ENCODE results near the gene PHIP.
"Not testable (repeated sequence)": the region's sequence is repeated elsewhere in the genome, so short reads cannot be mapped to it uniquely, and the experiment has no call there.

PHIP gene

GRCh38 chr6:78916411-78916810 is 161.6 kb downstream of the PHIP start:
- H3K4me3 ChIP-seq (ENCODE audit: low read length) = no peak overlapping the region
- no peaks in the 10 kb centered on the region for H3K4me1 ChIP-seq (ENCODE audit: control insufficient read depth, low read depth, low read length)
- peaks cover 10% of the 10 kb centered on the region for H3K27me3 ChIP-seq (ENCODE audit: control insufficient read depth, insufficient read depth, low read length)
- H3K36me3 ChIP-seq (ENCODE audit: control insufficient read depth, low read depth, low read length) = no peaks in the 10 kb centered on the region
- H3K9me3 ChIP-seq (ENCODE audit: control insufficient read depth, low read depth, low read length) = no peaks in the 10 kb centered on the region
- H3K27ac ChIP-seq (ENCODE audit: low read length) = no peak overlapping the region
- H3K9ac ChIP-seq (ENCODE audit: low read length) = no peak overlapping the region

DNA sequence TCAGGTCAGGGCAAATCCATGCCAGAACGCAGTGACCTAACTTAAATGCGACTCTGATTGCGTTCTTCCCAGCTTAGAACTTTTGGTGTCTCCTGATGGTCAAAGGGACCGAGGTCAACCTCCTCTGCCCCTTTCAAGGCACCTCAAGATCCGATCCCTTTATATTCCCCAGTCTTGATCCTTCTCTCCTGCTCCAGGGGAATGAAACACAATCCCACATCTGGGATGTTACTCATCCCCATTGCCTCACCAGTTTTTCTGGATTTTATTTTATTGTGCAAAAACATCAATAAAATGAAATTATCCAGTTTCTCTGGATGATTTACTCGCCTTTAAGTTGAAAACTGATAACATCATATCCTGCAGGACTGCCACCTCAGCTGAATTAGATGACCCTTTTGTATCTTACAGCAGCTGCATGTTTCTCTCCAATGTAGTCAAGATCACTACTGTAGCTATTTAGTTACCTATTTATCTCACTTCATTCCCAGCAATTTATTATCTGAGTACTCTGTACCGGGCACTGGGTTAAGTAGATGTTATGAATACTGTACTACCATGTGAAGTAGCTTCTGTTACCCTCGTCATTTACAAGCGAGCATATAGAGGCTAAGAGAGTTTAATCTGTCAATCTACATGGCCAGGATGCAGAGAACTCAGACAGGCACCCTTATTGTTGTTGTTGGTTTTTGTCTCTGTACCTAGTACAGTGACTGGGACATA is 166.7 kb downstream of the PHIP start:
- H3K27ac ChIP-seq (ENCODE audit: low read length) = no peak overlapping the region
- H3K9me3 ChIP-seq (ENCODE audit: control insufficient read depth, low read depth, low read length) = no peaks in the 10 kb centered on the region
- peak overlapping the region; percentile 56 for H3K4me3 ChIP-seq (ENCODE audit: low read length)
- no peaks in the 10 kb centered on the region for H3K36me3 ChIP-seq (ENCODE audit: control insufficient read depth, low read depth, low read length)
- no peak overlapping the region for H3K9ac ChIP-seq (ENCODE audit: low read length)
- no peaks in the 10 kb centered on the region for H3K4me1 ChIP-seq (ENCODE audit: control insufficient read depth, low read depth, low read length)
- peaks cover 28% of the 10 kb centered on the region for H3K27me3 ChIP-seq (ENCODE audit: control insufficient read depth, insufficient read depth, low read length)

DNA sequence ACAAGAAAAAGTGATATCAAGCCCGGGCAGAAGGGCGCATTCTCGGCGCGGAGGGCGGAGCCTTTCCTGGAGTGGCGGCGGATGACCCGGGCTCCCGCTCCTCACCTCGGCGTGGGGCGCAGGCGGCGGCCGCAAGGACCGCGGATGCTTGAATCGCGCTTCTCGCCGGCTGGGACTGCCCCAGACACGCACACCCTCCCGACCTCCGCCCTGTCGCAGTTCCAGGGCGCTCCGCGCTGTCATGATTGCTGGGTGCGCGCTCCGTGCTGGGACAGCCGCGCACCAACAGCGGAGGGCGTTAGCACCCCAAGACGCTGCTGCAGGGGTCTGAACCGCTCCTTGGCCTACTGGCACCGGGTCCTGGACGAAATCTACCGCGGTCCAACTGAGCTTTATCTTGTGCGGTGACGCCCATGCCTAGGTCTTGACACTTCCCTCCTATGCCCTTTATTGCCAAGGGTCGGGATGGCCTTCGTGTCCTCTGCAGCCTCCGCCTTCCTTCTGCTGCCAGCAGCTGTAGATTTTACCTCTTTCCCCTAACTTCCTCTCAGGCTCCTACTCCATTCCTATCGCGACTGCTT is 167.4 kb downstream of the PHIP start:
- no peak overlapping the region for H3K9ac ChIP-seq (ENCODE audit: low read length)
- H3K4me3 ChIP-seq (ENCODE audit: low read length) = peak overlapping the region; percentile 56

GRCh38 chr6:78910010-78910409 is 168.0 kb downstream of the PHIP start:
- H3K4me3 ChIP-seq (ENCODE audit: low read length) = peak overlapping the region; percentile 56
- H3K9me3 ChIP-seq (ENCODE audit: control insufficient read depth, low read depth, low read length) = no peaks in the 10 kb centered on the region
- H3K36me3 ChIP-seq (ENCODE audit: control insufficient read depth, low read depth, low read length) = no peaks in the 10 kb centered on the region
- no peak overlapping the region for H3K27ac ChIP-seq (ENCODE audit: low read length)
- no peaks in the 10 kb centered on the region for H3K4me1 ChIP-seq (ENCODE audit: control insufficient read depth, low read depth, low read length)
- H3K27me3 ChIP-seq (ENCODE audit: control insufficient read depth, insufficient read depth, low read length) = peaks cover 28% of the 10 kb centered on the region
- no peak overlapping the region for H3K9ac ChIP-seq (ENCODE audit: low read length)

More for the DNA sequence above, 167.4 kb downstream of the PHIP start:
- Histone ChIP-seq H3K4me1 (ENCODE audit: control insufficient read depth, low read depth, low read length) (no peaks in the 10 kb centered on the region), H3K36me3 (ENCODE audit: control insufficient read depth, low read depth, low read length) (no peaks in the 10 kb centered on the region), H3K27me3 (ENCODE audit: control insufficient read depth, insufficient read depth, low read length) (peaks cover 28% of the 10 kb centered on the region), H3K9me3 (ENCODE audit: control insufficient read depth, low read depth, low read length) (no peaks in the 10 kb centered on the region), H3K27ac (ENCODE audit: low read length) (no peak overlapping the region)

DNA sequence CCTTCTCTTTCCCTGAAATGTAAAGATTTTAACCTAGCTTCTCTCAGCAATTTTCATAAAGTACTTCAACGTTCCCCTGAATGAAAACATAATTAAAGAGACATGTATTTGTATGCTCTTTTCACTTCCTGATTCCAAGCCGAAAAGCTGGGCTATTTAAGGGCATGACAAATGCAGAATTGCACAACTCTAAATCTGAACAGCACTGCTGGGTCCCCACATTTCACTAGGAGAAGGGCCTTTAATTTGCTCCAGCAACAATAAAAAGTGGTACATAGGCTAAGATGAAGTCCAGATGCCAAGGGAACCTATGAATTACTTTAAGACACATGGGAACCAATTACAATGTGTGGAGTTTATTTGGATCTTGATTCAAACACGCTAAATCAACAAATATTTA is 168.7 kb downstream of the PHIP start:
- no peak overlapping the region for H3K4me3 ChIP-seq (ENCODE audit: low read length)
- H3K27me3 ChIP-seq (ENCODE audit: control insufficient read depth, insufficient read depth, low read length) = peaks cover 28% of the 10 kb centered on the region
- no peak overlapping the region for H3K27ac ChIP-seq (ENCODE audit: low read length)
- H3K36me3 ChIP-seq (ENCODE audit: control insufficient read depth, low read depth, low read length) = no peaks in the 10 kb centered on the region
- no peaks in the 10 kb centered on the region for H3K4me1 ChIP-seq (ENCODE audit: control insufficient read depth, low read depth, low read length)
- no peak overlapping the region for H3K9ac ChIP-seq (ENCODE audit: low read length)
- no peaks in the 10 kb centered on the region for H3K9me3 ChIP-seq (ENCODE audit: control insufficient read depth, low read depth, low read length)

GRCh38 chr6:78908621-78909020 is 169.4 kb downstream of the PHIP start:
- H3K9ac ChIP-seq (ENCODE audit: low read length) = no peak overlapping the region
- H3K4me1 ChIP-seq (ENCODE audit: control insufficient read depth, low read depth, low read length) = no peaks in the 10 kb centered on the region
- H3K27me3 ChIP-seq (ENCODE audit: control insufficient read depth, insufficient read depth, low read length) = peaks cover 28% of the 10 kb centered on the region
- no peaks in the 10 kb centered on the region for H3K9me3 ChIP-seq (ENCODE audit: control insufficient read depth, low read depth, low read length)
- no peak overlapping the region for H3K4me3 ChIP-seq (ENCODE audit: low read length)
- H3K36me3 ChIP-seq (ENCODE audit: control insufficient read depth, low read depth, low read length) = no peaks in the 10 kb centered on the region
- H3K27ac ChIP-seq (ENCODE audit: low read length) = no peak overlapping the region

DNA sequence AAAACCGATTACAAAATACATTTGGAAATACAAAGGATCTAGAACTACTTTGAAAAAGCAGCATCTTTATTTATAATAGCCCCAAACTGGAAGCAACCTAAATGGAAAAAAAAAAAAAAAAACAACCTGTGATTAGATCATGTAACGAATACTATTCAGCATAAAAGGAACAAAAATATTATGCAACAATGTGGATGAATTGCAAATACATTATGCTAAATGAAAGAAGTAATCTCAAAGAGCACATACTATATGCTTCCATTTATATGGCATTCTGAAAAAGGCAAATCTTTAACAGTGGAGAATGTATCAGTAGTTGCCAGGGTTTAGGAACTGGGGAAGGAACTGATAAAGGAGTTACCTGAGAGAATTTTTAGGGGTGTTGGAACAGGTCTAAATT is 181.8 kb downstream of the PHIP start:
- H3K9me3 ChIP-seq (ENCODE audit: control insufficient read depth, low read depth, low read length) = no peaks in the 10 kb centered on the region
- no peak overlapping the region for H3K4me3 ChIP-seq (ENCODE audit: low read length)
- H3K27ac ChIP-seq (ENCODE audit: low read length) = no peak overlapping the region

DNA sequence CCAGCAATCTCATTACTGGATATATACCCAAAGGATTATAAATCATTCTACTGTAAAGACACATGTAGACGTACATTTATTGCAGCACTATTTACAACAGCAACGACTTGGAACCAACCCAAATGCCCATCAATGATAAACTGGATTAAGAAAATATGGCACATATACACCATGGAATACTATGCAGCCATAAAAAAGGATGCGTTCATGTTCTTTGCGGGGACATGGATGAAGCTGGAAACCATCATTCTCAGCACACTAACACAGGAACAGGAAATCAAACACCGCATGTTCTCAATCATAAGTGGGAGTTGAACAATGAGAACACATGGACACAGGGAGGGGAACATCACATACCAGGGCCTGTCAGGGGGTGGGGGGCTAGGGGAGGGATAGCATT is 188.2 kb downstream of the PHIP start:
- H3K4me3 ChIP-seq (ENCODE audit: low read length); H3K36me3 ChIP-seq (ENCODE audit: control insufficient read depth, low read depth, low read length); H3K9me3 ChIP-seq (ENCODE audit: control insufficient read depth, low read depth, low read length); H3K4me1 ChIP-seq (ENCODE audit: control insufficient read depth, low read depth, low read length); H3K27me3 ChIP-seq (ENCODE audit: control insufficient read depth, insufficient read depth, low read length); H3K27ac ChIP-seq (ENCODE audit: low read length); H3K9ac ChIP-seq (ENCODE audit: low read length): not testable (repeated sequence)

More for the DNA sequence above, 181.8 kb downstream of the PHIP start:
- no peaks in the 10 kb centered on the region for H3K4me1 ChIP-seq (ENCODE audit: control insufficient read depth, low read depth, low read length)
- no peak overlapping the region for H3K9ac ChIP-seq (ENCODE audit: low read length)
- H3K27me3 ChIP-seq (ENCODE audit: control insufficient read depth, insufficient read depth, low read length) = no peaks in the 10 kb centered on the region
- H3K36me3 ChIP-seq (ENCODE audit: control insufficient read depth, low read depth, low read length) = no peaks in the 10 kb centered on the region
